ENCODE data around the gene VWA8. TPM values are rescaled to one million over a fixed set of nuclear protein-coding genes. Genes with fewer than 3 reads are reported as not detected.
A peak's percentile ranks its signal among the peaks of the same experiment; 100 is the strongest.

Gene VWA8
- total and polyA plus RNA-seq, 2 experiments from 2014 or later = 6.3 to 24.6 TPM

- Histone ChIP-seq H3K4me3 (no peak overlapping the region), H3K79me2 (replicated peaks; ENCODE audit: insufficient read depth) (no peaks in the 10 kb centered on the region), H3K4me2 (no peak overlapping the region), H3K4me1 (ENCODE audit: insufficient read depth) (peaks cover 17% of the 10 kb centered on the region), H3K27ac (ENCODE audit: low read depth) (no peak overlapping the region), H3F3A (replicated peaks; ENCODE audit: low read depth) (no peaks in the 10 kb centered on the region), H3K9me2 (ENCODE audit: insufficient read depth) (no peaks in the 10 kb centered on the region), H3K36me3 (ENCODE audit: insufficient read depth) (no peaks in the 10 kb centered on the region), H3K27me3 (ENCODE audit: insufficient read depth) (no peaks in the 10 kb centered on the region), H4K20me1 (replicated peaks; ENCODE audit: insufficient read depth) (no peaks in the 10 kb centered on the region), H2AFZ (no peak overlapping the region)
- peak overlapping the region; percentile 60 for H3K27ac Mint-ChIP-seq
- no peaks in the 10 kb centered on the region for H3K36me3 Mint-ChIP-seq (ENCODE audit: low read depth)
- no peaks in the 10 kb centered on the region for H3K27me3 Mint-ChIP-seq (ENCODE audit: insufficient read depth, low read depth, poor library complexity)
- DNase-seq (ENCODE audit: low spot score) (no peak), ATAC-seq (no peak)
- peaks cover 30% of the 10 kb centered on the region for H3K4me1 Mint-ChIP-seq
- H3K4me3 Mint-ChIP-seq = no peak overlapping the region
- no peak for TF ChIP-seq POLR2AphosphoS5 (IDR thresholded peaks at IDR 0.05; ENCODE audit: low read depth)
- no peak for TF ChIP-seq REST (IDR thresholded peaks at IDR 0.05; ENCODE audit: unreplicated experiment)
- H3K9me3 Mint-ChIP-seq = no peaks in the 10 kb centered on the region
These were observed 253.6 kb downstream of the VWA8 start for GRCh38 chr13:41707194-41707821.

GRCh38 chr13:41706152-41706551 is 254.8 kb downstream of the VWA8 start:
- H3K27ac Mint-ChIP-seq = no peak overlapping the region; the same call in 1 of the 2 replicates
- Histone ChIP-seq H3K4me1 (ENCODE audit: insufficient read depth) (peaks cover 14% of the 10 kb centered on the region), H4K20me1 (replicated peaks; ENCODE audit: insufficient read depth) (no peaks in the 10 kb centered on the region), H3K27ac (ENCODE audit: low read depth) (no peak overlapping the region), H3K9me2 (ENCODE audit: insufficient read depth) (no peaks in the 10 kb centered on the region), H2AFZ (no peak overlapping the region), H3K4me2 (no peak overlapping the region), H3K79me2 (replicated peaks; ENCODE audit: insufficient read depth) (no peaks in the 10 kb centered on the region), H3K36me3 (ENCODE audit: insufficient read depth) (no peaks in the 10 kb centered on the region), H3K27me3 (ENCODE audit: insufficient read depth) (no peaks in the 10 kb centered on the region), H3F3A (replicated peaks; ENCODE audit: low read depth) (no peaks in the 10 kb centered on the region), H3K4me3 (no peak overlapping the region)
- H3K4me3 Mint-ChIP-seq = no peak overlapping the region
- H3K27me3 Mint-ChIP-seq (ENCODE audit: insufficient read depth, low read depth, poor library complexity) = no peaks in the 10 kb centered on the region
- DNase-seq (ENCODE audit: low spot score) = no peak
- peaks cover 29% of the 10 kb centered on the region for H3K4me1 Mint-ChIP-seq
- ATAC-seq = no peak
- no peaks in the 10 kb centered on the region for H3K36me3 Mint-ChIP-seq (ENCODE audit: low read depth)
- TF ChIP-seq ZNF114 (CRISPR knock-in tag; IDR thresholded peaks at IDR 0.05) (no peak), NANOG (IDR thresholded peaks at IDR 0.05; ENCODE audit: borderline replicate concordance) (no peak), CTCF (conservative IDR thresholded peaks at IDR 0.05; ENCODE audit: low read depth in 2 of 2) (no peak), REST (IDR thresholded peaks at IDR 0.05; ENCODE audit: unreplicated experiment) (no peak), CREB1 (CRISPR knock-in tag; IDR thresholded peaks at IDR 0.05; ENCODE audit: low read depth) (no peak)
- H3K9me3 Mint-ChIP-seq = no peaks in the 10 kb centered on the region

Measured in GM23338 (cell line).